NCI-H748 (cell line): ENCODE data around the gene CTNNA2.

Source experiments
- DNase-seq: peaks from one replicate; lab custom pipeline; 2025; ENCODE audit not compliant: unreplicated experiment; lab: John Stamatoyannopoulos, UW

Gene CTNNA2

GRCh38 chr2:80519121-80519643 lies 1006.3 kb downstream of the CTNNA2 start:
- no peak for DNase-seq

GRCh38 chr2:80519699-80520291 lies 1006.9 kb downstream of the CTNNA2 start:
- DNase-seq: no peak

GRCh38 chr2:80525152-80525551 lies 1012.3 kb downstream of the CTNNA2 start:
- no peak for DNase-seq

GRCh38 chr2:80527119-80527518 lies 1014.3 kb downstream of the CTNNA2 start:
- DNase-seq: no peak

- no peak for DNase-seq
Measured at GRCh38 chr2:80529466-80530165, 1016.8 kb downstream of the CTNNA2 start.

- DNase-seq: no peak
Measured at GRCh38 chr2:80530442-80531064, 1017.7 kb downstream of the CTNNA2 start.

- no peak for DNase-seq
Measured at GRCh38 chr2:80531319-80531718, 1018.5 kb downstream of the CTNNA2 start.

GRCh38 chr2:80545420-80546210 lies 1032.8 kb downstream of the CTNNA2 start:
- DNase-seq: no peak

GRCh38 chr2:80546766-80547165 lies 1033.9 kb downstream of the CTNNA2 start:
- no peak for DNase-seq

GRCh38 chr2:80547344-80547743 lies 1034.5 kb downstream of the CTNNA2 start:
- no peak for DNase-seq

GRCh38 chr2:80548469-80548868 lies 1035.6 kb downstream of the CTNNA2 start:
- no peak for DNase-seq

GRCh38 chr2:80549901-80550300 lies 1037.0 kb downstream of the CTNNA2 start:
- no peak for DNase-seq

GRCh38 chr2:80560326-80560725 lies 1047.5 kb downstream of the CTNNA2 start:
- DNase-seq: no peak

GRCh38 chr2:80568011-80568410 lies 1055.2 kb downstream of the CTNNA2 start:
- DNase-seq: no peak

GRCh38 chr2:80573167-80573566 lies 1060.3 kb downstream of the CTNNA2 start:
- DNase-seq: no peak

GRCh38 chr2:80573950-80574349 lies 1061.1 kb downstream of the CTNNA2 start:
- no peak for DNase-seq

GRCh38 chr2:80579756-80580155 lies 1066.9 kb downstream of the CTNNA2 start:
- DNase-seq: no peak

- no peak for DNase-seq
Measured at GRCh38 chr2:80591233-80591632, 1078.4 kb downstream of the CTNNA2 start.

- no peak for DNase-seq
Measured at GRCh38 chr2:80592106-80592505, 1079.3 kb downstream of the CTNNA2 start.

- no peak for DNase-seq
Measured at GRCh38 chr2:80610108-80610507, 1097.3 kb downstream of the CTNNA2 start.

- DNase-seq: no peak
Measured at GRCh38 chr2:80621656-80622055, 1108.8 kb downstream of the CTNNA2 start.
